Endothelial cell of umbilical vein (primary cell): ENCODE measurements around the gene GOLGA6L10. TPM values are rescaled to one million over a fixed set of nuclear protein-coding genes. Genes with fewer than 3 reads are reported as not detected.
"Not testable (repeated sequence)": the region's sequence is repeated elsewhere in the genome, so short reads cannot be mapped to it uniquely, and the experiment has no call there.

Experiments used
- Bru-seq: library from RNA; stranded (reverse); fragments of 400-500 nt; gene quantifications from one replicate; lab custom pipeline; 2021; lab: Mats Ljungman, UMichigan
- BruChase-seq, 2 experiments: library from RNA; stranded (reverse); fragments of 400-500 nt; gene quantifications; one replicate each; lab custom pipeline; 2021; lab: Mats Ljungman, UMichigan
- BruUV-seq: library from RNA; stranded (reverse); fragments of 400-500 nt; replicated peaks from 2 replicates; lab custom pipeline; 2021; lab: Mats Ljungman, UMichigan
- CTCF ChIA-PET: fragments of 300-600, 350-600 bp; sonication (Branson Sonifier 250); formaldehyde crosslinking; loops from one replicate; lab custom pipeline; 2021; ENCODE audit warnings: antibody characterized with exemption, inconsistent platforms; lab: Charles Lee
- POLR2A ChIA-PET: fragments of 300-600, 350-600 bp; sonication (Branson Sonifier 250); formaldehyde crosslinking; loops from one replicate; lab custom pipeline; 2021; ENCODE audit warnings: antibody characterized with exemption, inconsistent platforms; lab: Charles Lee
- DNase-seq: peaks from one replicate; pipeline ENCODE4 v3.0.0-alpha.2; 2011; ENCODE audit warnings: low read depth, low spot score
- FAIRE-seq: peaks from 2 replicates; lab custom pipeline; 2011; peaks lifted over from hg19 to GRCh38; lab: Jason Lieb, UNC
- H2AFZ ChIP-seq: 2 replicates; pipeline ENCODE4 v1.6.0; 2012; ENCODE audit warnings: low read depth, low read length, control low read depth, inconsistent platforms
- H3K27ac ChIP-seq: 2 replicates; pipeline ENCODE4 v1.5.1; 2011; ENCODE audit warnings: low read depth, mild to moderate bottlenecking, control low read depth, low read length, moderate library complexity; ENCODE audit not compliant: insufficient read depth
- H3K27me3 ChIP-seq, 2 experiments: 2 replicates each; pipeline versions ENCODE4 v1.6.0 to v1.6.1; 2011; ENCODE audit warnings: low read length in 2 of 2, mixed read lengths in 1 of 2; ENCODE audit not compliant: control insufficient read depth in 2 of 2, insufficient read depth in 2 of 2
- H3K36me3 ChIP-seq, 2 experiments: 2 replicates in 1 of 2; 3 replicates in 1 of 2; pipeline ENCODE4 v1.5.1; 2011; ENCODE audit warnings: low read length in 2 of 2, mild to moderate bottlenecking in 1 of 2, moderate library complexity in 1 of 2; ENCODE audit not compliant: control insufficient read depth in 2 of 2, insufficient read depth in 2 of 2; ENCODE audit errors: extremely low read depth in 1 of 2
- H3K4me1 ChIP-seq: 3 replicates; pipeline ENCODE4 v1.5.1; 2011; ENCODE audit warnings: mild to moderate bottlenecking, low read length; ENCODE audit not compliant: control insufficient read depth, insufficient read depth; ENCODE audit errors: extremely low read depth
- H3K4me2 ChIP-seq: 2 replicates; pipeline ENCODE4 v1.6.1; 2011; ENCODE audit warnings: low read length, control low read depth, mixed read lengths; ENCODE audit not compliant: insufficient read depth
- H3K4me3 ChIP-seq, 3 experiments: fragments of 200-600 bp in 1 of 3; sonication (generic), shearing (Covaris generic) in 1 of 3; replicated peaks in 1 of 3; 2 replicates each; pipeline ENCODE4 v1.5.1; 2011 to 2016; ENCODE audit warnings: control low read depth in 3 of 3, low read length in 3 of 3, mild to moderate bottlenecking in 2 of 3, inconsistent platforms in 1 of 3, low read depth in 1 of 3, moderate library complexity in 1 of 3; ENCODE audit not compliant: insufficient read depth in 1 of 3
- H3K79me2 ChIP-seq: 2 replicates; pipeline ENCODE4 v1.6.0; 2012; ENCODE audit warnings: low read length, inconsistent platforms; ENCODE audit not compliant: control insufficient read depth, insufficient read depth
- H3K9ac ChIP-seq: replicated peaks from 2 replicates; pipeline ENCODE3; 2011; ENCODE audit warnings: low read length, control low read depth; ENCODE audit not compliant: insufficient read depth; ENCODE audit errors: extremely low read depth
- H3K9me1 ChIP-seq: replicated peaks from 3 replicates; pipeline ENCODE4 v1.6.0; 2011; ENCODE audit warnings: mild to moderate bottlenecking, low read length; ENCODE audit not compliant: control insufficient read depth, insufficient read depth; ENCODE audit errors: extremely low read depth
- H3K9me3 ChIP-seq: replicated peaks from 2 replicates; pipeline ENCODE4 v1.5.1; 2012; ENCODE audit warnings: low read length, inconsistent platforms; ENCODE audit not compliant: control insufficient read depth, insufficient read depth
- H4K20me1 ChIP-seq: replicated peaks from 2 replicates; pipeline ENCODE3; 2011; ENCODE audit warnings: mild to moderate bottlenecking, low read length; ENCODE audit not compliant: control insufficient read depth, insufficient read depth; ENCODE audit errors: extremely low read depth
- CTCF ChIP-seq, 2 donors: IDR thresholded peaks; 1 replicate in 1 of 2; 2 replicates in 1 of 2; pipeline ENCODE4 v1.5.1; 2011; ENCODE audit warnings: low read length in 2 of 2, mild to moderate bottlenecking in 2 of 2, moderate library complexity in 2 of 2, control low read depth in 1 of 2, inconsistent platforms in 1 of 2, low read depth in 1 of 2; ENCODE audit not compliant: insufficient read depth in 1 of 2; ENCODE audit errors: extremely low read depth in 1 of 2
- EZH2 ChIP-seq: IDR thresholded peaks from 2 replicates; pipeline ENCODE4 v1.6.1; 2012; ENCODE audit warnings: borderline replicate concordance, low read depth, mild to moderate bottlenecking, moderate library complexity, low read length, inconsistent platforms; ENCODE audit not compliant: severe bottlenecking
- FOS ChIP-seq: IDR thresholded peaks from 2 replicates; pipeline ENCODE4 v1.6.1; 2011; ENCODE audit warnings: mild to moderate bottlenecking, low read length, moderate library complexity, borderline replicate concordance; ENCODE audit not compliant: insufficient read depth
- GATA2 ChIP-seq: IDR thresholded peaks from 2 replicates; pipeline ENCODE4 v1.7.0; 2011; ENCODE audit warnings: low read depth, mild to moderate bottlenecking, moderate library complexity, mixed read lengths, low read length; ENCODE audit not compliant: insufficient read length, insufficient read depth
- JUN ChIP-seq: IDR thresholded peaks from 2 replicates; pipeline ENCODE4 v1.6.1; 2011; ENCODE audit warnings: borderline replicate concordance, low read depth; ENCODE audit not compliant: insufficient read length, insufficient read depth
- MYC ChIP-seq: IDR thresholded peaks from one replicate; pipeline ENCODE4 v1.6.1; 2011; ENCODE audit warnings: mild to moderate bottlenecking, low read depth, low read length
- POLR2A ChIP-seq: IDR thresholded peaks from 2 replicates; pipeline ENCODE4 v1.6.1; 2012; ENCODE audit warnings: low read depth, mild to moderate bottlenecking, control low read depth, low read length
- POLR2AphosphoS5 ChIP-seq: IDR thresholded peaks from 2 replicates; pipeline ENCODE4 v1.6.1; 2012; ENCODE audit warnings: low read depth, mild to moderate bottlenecking, control low read depth, low read length, moderate library complexity; ENCODE audit not compliant: insufficient read depth
- dilution Hi-C: fragments of 300-500 bp; cut with MboI; formaldehyde crosslinking; loops from one replicate; pipeline ENCODE4 v1.15.0; 2019; ENCODE audit warnings: low sequenced_read_pairs; ENCODE audit not compliant: extremely low pct_ligation_motif_present
- intact Hi-C: fragments of 100-400 bp; cut with micrococcal nuclease; formaldehyde crosslinking; loops from one replicate; pipeline ENCODE4 v1.10.0; 2022
- long read RNA-seq: library from polyadenylated mRNA; stranded (forward); transcript quantifications from one replicate; pipeline ENCODE4 v2.0.0, GENCODE V29; 2021
- polyA minus RNA-seq, 3 experiments: library from RNA; depleted of rRNA, polyadenylated mRNA; stranded (reverse); fragments of >200 nt; gene quantifications; 1 replicate in 1 of 3; 2 replicates in 2 of 3; pipeline ENCODE4 v1.2.3, GENCODE V29; 2011
- polyA plus RNA-seq, 4 experiments: library from polyadenylated mRNA; depleted of rRNA in 3 of 4; stranded (reverse) in 3 of 4; unstranded in 1 of 4; fragments of >200 nt; gene quantifications; 2 replicates each; pipeline versions ENCODE4 v1.2.1 to v1.2.3, GENCODE V29; 2011 to 2012; ENCODE audit warnings: missing spikeins in 1 of 4
- total RNA-seq: library from RNA; stranded (reverse); gene quantifications from 2 replicates; pipeline ENCODE4 v1.2.3, GENCODE V29; 2021
- TF ChIP-seq, protein P1 (sequence below): IDR thresholded peaks from 2 replicates; pipeline ENCODE4 v1.6.1; 2011; ENCODE audit not compliant: insufficient read depth, insufficient read length

GOLGA6L10 gene, protein sequence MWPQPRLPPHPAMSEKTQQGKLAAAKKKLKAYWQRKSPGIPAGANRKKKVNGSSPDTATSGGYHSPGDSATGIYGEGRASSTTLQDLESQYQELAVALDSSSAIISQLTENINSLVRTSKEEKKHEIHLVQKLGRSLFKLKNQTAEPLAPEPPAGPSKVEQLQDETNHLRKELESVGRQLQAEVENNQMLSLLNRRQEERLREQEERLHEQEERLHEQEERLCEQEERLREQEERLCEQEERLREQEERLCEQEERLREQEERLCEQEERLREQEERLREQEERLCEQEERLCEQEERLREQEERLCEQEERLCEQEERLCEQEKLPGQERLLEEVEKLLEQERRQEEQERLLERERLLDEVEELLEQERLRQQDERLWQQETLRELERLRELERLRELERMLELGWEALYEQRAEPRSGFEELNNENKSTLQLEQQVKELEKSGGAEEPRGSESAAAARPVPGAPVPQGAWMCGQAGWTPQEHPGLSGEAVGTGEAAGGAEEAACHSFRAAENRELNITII
- 3.9 and 4.4 TPM in 2 replicates for total RNA-seq
- 0.73 and 1.2 TPM in 2 replicates for polyA plus RNA-seq
- polyA plus RNA-seq (2011; cell fraction: cytosol; rRNA removed): 0.22 and 0.62 TPM in 2 replicates
- 9.2 and 9.9 TPM in 2 replicates for polyA plus RNA-seq (2011; cell fraction: nucleus; rRNA removed)
- 1.5 and 2.5 TPM in 2 replicates for polyA plus RNA-seq (2012)
- polyA minus RNA-seq: 2.2 and 3.8 TPM in 2 replicates
- polyA minus RNA-seq (2011; cell fraction: cytosol; rRNA and poly(A)+ RNA removed): 0.31 TPM
- 1.7 and 4.1 TPM in 2 replicates for polyA minus RNA-seq (2011; cell fraction: nucleus; rRNA and poly(A)+ RNA removed)
- percentile 33 among the genes with signal in this experiment for Bru-seq, nascent RNA
- percentile 54 among the genes with signal in this experiment for BruChase-seq, experiment 1, labeled RNA remaining after a 6-hour chase
- BruChase-seq, experiment 2, labeled RNA remaining after a 2-hour chase: percentile 51 among the genes with signal in this experiment
- long read RNA-seq: 0 reads

DNA sequence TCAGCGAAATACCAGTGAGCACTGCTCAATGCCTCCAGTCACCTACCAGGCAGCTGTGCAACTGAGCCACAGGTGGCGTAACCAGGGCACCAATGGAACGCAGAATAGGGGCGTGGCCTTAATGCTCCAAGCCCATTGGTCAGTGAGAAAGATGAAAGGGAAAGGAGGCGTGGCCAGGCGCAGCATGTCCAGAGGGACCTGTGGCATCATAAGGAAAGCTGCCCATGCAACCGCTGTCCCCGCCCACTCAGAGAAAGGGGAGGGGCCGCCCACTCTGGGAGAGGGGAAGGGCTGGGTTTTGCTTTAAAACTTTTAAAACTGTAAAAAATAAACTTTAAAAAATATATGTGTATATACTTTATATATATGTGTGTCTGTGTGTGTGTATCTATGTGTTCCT is at the start of gene GOLGA6L10:
GOLGA6L10 (minus strand) TSS at position 101 of the 400 bp plus-strand sequence; CDS start at position 1, 100 bp downstream.
- H3K79me2 ChIP-seq, H3K9me1 ChIP-seq, H3K4me1 ChIP-seq, H3K9me3 ChIP-seq, H3K4me3 ChIP-seq, H3K36me3 ChIP-seq, intact Hi-C loops, POLR2A ChIA-PET, DNase-seq, dilution Hi-C loops, CTCF ChIA-PET, FAIRE-seq, H3K27ac ChIP-seq, H3K9ac ChIP-seq, H3K27me3 ChIP-seq, H4K20me1 ChIP-seq, H3K4me2 ChIP-seq, H2AFZ ChIP-seq, BruUV-seq: not testable (repeated sequence)

DNA sequence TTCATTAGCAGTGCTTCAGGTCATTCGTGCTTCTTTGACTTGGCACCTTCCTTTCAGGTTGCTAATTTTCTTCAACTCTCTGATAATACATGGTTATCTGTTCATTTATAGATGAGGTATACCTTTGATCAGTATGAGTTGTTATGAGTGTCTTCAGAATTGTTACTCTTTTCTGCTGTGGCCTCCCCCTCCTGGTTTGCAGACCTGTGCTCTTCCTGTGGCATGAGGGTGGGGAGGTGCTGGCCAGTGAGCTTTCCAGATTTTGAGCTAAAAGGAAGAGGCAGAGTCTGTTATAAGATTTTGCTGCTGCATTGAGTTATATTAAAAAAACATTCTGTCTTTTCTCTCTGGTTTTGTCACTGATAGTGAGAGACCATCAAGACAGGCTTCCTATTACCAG is 49.5 kb upstream of the GOLGA6L10 start:
- Histone ChIP-seq H3K27me3 (no peaks in the 10 kb centered on the region), H3K36me3 (no peaks in the 10 kb centered on the region), H4K20me1 (no peaks in the 10 kb centered on the region), H2AFZ (no peak overlapping the region), H3K79me2 (no peaks in the 10 kb centered on the region), H3K9ac (no peak overlapping the region), H3K4me2 (no peak overlapping the region), H3K4me3 (no peak overlapping the region), H3K9me3 (no peaks in the 10 kb centered on the region), H3K4me1 (no peaks in the 10 kb centered on the region), H3K9me1 (no peaks in the 10 kb centered on the region), H3K27ac (no peak overlapping the region)
- TF ChIP-seq CTCF (IDR thresholded peaks at IDR 0.05; ENCODE audit: extremely low read depth in 1 of 2, insufficient read depth in 1 of 2, low read depth in 1 of 2, low read length in 2 of 2) (no peak), JUN (no peak), MYC (no peak), POLR2A (no peak), POLR2AphosphoS5 (no peak), EZH2 (no peak), FOS (no peak), GATA2 (no peak)
- TF ChIP-seq, protein P1, sequence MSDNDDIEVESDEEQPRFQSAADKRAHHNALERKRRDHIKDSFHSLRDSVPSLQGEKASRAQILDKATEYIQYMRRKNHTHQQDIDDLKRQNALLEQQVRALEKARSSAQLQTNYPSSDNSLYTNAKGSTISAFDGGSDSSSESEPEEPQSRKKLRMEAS: no peak
- intact Hi-C loops (no loop called here), dilution Hi-C loops (no loop called here)
- FAIRE-seq (no peak), DNase-seq (no peak)
- ChIA-PET CTCF (no interaction called here), POLR2A (no interaction called here)
- no TSS peak for BruUV-seq
